Ishikawa (cell line): Measurements from ENCODE around the gene ADGRB2.

Experiments used
- CEBPB ChIP-seq: IDR thresholded peaks from 2 replicates; pipeline ENCODE4 v1.6.1; 2012
- CREB1 ChIP-seq: IDR thresholded peaks from 2 replicates; pipeline ENCODE4 v1.6.1; 2012; ENCODE audit warnings: low read depth
- EGR1 ChIP-seq: IDR thresholded peaks from 2 replicates; pipeline ENCODE4 v1.6.1; 2012
- EP300 ChIP-seq: IDR thresholded peaks from 2 replicates; pipeline ENCODE4 v1.6.1; 2012; ENCODE audit warnings: borderline replicate concordance
- FOXM1 ChIP-seq: IDR thresholded peaks from 2 replicates; pipeline ENCODE4 v1.6.1; 2012; ENCODE audit warnings: low read depth, borderline replicate concordance
- NFIC ChIP-seq: IDR thresholded peaks from 2 replicates; pipeline ENCODE4 v1.6.1; 2012
- RAD21 ChIP-seq: IDR thresholded peaks from 2 replicates; pipeline ENCODE4 v1.6.1; 2012; ENCODE audit warnings: low read depth
- REST ChIP-seq: IDR thresholded peaks from 2 replicates; pipeline ENCODE4 v1.6.1; 2012; ENCODE audit warnings: low read depth, mild to moderate bottlenecking
- TAF1 ChIP-seq: IDR thresholded peaks from 2 replicates; pipeline ENCODE4 v1.6.1; 2012; ENCODE audit warnings: low read depth, mild to moderate bottlenecking
- TCF12 ChIP-seq: IDR thresholded peaks from 2 replicates; pipeline ENCODE4 v1.6.1; 2012; ENCODE audit warnings: low read depth
- TEAD4 ChIP-seq: IDR thresholded peaks from 2 replicates; pipeline ENCODE4 v1.6.1; 2012
- USF1 ChIP-seq: IDR thresholded peaks from 2 replicates; pipeline ENCODE4 v1.6.1; 2012
- YY1 ChIP-seq: IDR thresholded peaks from 2 replicates; pipeline ENCODE4 v1.6.1; 2012; ENCODE audit warnings: low read depth
- ZBTB7A ChIP-seq: IDR thresholded peaks from 2 replicates; pipeline ENCODE4 v1.6.1; 2012; ENCODE audit warnings: low read depth
- TF ChIP-seq, protein P1 (sequence below): IDR thresholded peaks from 2 replicates; pipeline ENCODE4 v1.6.1; 2012

ADGRB2 gene

DNA sequence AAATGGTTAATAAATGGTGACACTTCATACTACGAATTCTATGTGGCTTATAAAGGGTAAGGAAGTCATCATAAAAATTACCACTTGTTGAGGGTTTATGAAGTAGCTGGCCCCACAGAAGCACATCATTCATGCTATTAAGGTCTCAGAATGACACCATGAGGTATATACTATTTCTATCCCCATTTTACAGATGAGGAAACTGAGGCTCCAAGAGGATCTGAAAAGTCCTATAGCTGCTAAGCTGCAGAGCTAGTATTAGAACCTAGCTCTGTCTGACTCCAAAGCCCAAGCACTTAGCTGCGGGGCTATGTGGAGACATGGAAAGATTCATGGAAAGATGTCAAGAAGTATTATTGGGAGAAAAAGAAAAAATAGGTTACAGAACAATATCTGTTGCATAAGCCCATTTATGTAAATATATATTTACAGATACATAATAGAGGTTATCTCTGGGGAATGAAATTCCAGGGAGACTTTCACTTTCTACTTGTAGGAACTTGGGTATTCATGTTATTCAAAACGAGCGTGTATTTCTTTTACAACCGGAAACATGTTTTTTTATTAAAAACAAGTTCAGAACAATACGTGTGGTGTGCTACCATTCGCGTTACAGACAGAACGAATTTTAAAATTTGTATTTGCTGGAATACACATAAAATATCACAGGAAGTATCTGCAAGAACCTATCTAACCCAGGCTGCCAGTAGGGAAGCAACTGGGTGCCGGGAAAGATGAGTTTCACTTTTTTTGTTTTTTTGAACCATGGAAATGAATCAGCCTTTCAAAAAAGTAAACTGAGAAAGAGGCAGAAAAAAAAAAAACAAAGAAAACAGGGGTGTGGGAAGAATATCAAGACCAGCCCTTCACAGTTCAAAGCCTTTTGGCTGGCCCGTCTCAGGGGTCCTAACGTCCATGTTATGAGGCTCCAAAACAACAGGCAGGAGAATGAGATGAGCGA lies 38.3 kb upstream of the ADGRB2 start:
- TF ChIP-seq EGR1 (no peak), REST (no peak), CEBPB (no peak), NFIC (no peak), YY1 (no peak), USF1 (no peak), CREB1 (no peak), ZBTB7A (no peak), TEAD4 (no peak)
- TF ChIP-seq, protein P1, sequence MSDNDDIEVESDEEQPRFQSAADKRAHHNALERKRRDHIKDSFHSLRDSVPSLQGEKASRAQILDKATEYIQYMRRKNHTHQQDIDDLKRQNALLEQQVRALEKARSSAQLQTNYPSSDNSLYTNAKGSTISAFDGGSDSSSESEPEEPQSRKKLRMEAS = no peak

DNA sequence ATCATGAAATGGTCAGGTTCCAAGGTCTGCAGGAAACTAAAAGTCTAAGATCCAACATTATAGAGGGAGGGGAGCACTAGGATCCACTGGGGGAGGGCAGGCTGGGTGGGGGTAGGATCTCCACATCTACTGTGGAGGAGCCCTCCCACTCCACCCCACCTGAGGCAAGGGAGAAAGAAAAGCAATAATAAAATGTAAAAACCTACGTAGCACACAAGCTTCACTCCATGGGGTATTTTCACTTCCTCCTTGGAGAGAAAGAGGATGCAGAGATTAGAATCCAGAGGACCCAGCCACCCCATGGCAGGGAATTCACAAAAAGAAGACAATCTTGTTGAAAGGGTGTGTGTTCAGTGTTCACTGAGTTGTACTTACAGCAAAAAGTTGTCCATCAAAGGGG lies 37.3 kb upstream of the ADGRB2 start:
- TF ChIP-seq TCF12 (no peak), YY1 (no peak), FOXM1 (no peak), NFIC (no peak), TEAD4 (no peak), EP300 (no peak), ZBTB7A (no peak), CREB1 (no peak), EGR1 (no peak), REST (no peak), TAF1 (no peak), RAD21 (no peak)
- TF ChIP-seq, protein P1 = no peak

- TF ChIP-seq EP300 = no peak
- TF ChIP-seq CEBPB = no peak
- no peak for TF ChIP-seq USF1
- no peak for TF ChIP-seq EGR1
- no peak for TF ChIP-seq REST
- no peak for TF ChIP-seq YY1
- no peak for TF ChIP-seq CREB1
- no peak for TF ChIP-seq TAF1
- TF ChIP-seq TCF12 = no peak
- TF ChIP-seq FOXM1 = no peak
- TF ChIP-seq NFIC = no peak
- TF ChIP-seq TEAD4 = no peak
Observed at GRCh38 chr1:31800674-31800967, 36.5 kb upstream of the ADGRB2 start.

DNA sequence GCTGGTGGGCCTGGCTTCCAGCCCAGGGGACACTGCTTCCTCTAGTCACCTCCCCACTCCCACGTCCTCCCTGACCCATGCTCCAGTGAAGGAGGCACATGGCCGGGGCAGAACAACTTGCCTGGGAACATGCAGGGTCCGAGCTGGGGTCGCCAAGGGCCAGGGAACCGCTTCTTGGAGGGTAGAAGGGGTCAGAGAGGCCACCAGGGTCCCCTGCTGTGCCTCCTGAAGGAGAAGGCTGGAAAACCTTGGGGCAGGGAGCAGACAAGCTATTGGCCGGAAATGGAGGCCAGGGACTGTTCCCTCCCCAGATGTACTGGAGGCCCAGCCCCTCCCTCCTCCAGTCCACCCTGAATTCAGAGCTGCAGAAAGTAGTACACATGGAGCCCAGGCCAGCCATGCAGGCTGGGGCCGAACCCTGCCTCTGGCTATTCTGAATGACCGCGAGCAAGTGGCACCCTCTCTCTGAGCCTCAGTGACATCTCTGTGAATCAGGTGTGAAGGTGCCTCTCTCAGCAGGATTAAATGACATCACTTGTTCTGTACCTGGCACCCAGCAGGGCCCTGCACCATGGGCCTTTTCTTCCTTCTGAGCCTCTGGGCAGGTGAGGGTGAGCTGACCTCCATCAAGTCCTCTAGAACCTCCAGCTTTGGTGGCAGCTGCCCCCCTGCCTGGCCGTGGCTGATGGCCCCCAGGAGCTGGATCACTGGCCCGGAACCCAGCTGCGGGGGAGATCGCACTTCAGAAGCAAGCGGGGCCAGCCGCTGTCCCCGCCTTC lies 35.9 kb upstream of the ADGRB2 start:
- TF ChIP-seq USF1 (no peak), TCF12 (no peak), RAD21 (no peak), ZBTB7A (no peak), REST (no peak), EP300 (no peak), CEBPB (no peak), TAF1 (no peak), CREB1 (no peak), EGR1 (no peak), FOXM1 (no peak), NFIC (no peak), YY1 (no peak), TEAD4 (no peak)
- TF ChIP-seq, protein P1 = no peak
